COLO668 (cell line): ENCODE results near the gene RIOK3.
"Not testable (repeated sequence)": the region's sequence is repeated elsewhere in the genome, so short reads cannot be mapped to it uniquely, and the experiment has no call there.

Source experiments
- DNase-seq: peaks from one replicate; lab custom pipeline; 2025; ENCODE audit not compliant: unreplicated experiment; lab: John Stamatoyannopoulos, UW

RIOK3 gene

DNA sequence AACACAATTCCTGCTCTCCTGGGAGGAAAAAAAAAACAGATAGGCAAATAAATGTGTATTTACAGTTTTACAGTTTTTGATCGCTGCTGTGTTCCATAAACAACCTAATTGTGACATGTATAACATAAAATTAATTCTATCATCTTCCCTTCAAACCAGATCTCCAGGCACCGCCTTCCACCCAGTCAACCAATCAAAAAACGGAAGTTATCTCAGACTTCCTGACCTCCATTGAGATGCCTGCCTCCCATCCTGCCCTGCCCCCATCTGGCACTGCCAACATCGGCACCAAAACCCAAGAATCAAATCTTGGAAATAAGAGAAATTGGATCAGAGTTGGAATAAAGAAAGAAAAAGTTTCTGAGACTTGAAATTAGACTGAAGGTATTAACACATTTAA is 3.1 kb upstream of the RIOK3 start:
- no peak for DNase-seq

DNA sequence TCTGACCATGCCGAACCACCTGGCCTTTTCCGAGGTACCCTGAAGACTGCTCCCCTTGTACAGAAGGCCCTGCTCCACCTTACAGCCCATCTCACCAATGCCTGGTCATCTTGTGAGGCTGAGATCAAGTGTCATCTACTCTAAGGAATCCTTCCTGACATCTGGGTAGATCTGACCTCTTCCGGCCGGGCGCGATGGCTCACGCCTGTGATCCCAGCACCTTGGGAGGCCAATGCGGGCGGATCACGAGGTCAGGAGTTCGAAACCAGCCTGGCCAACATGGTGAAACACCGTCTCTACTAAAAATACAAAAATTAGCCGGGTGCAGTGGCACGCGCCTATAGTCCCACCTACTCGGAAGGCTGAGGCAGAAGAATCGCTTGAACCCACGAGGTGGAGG is 2.1 kb upstream of the RIOK3 start:
- no peak for DNase-seq

DNA sequence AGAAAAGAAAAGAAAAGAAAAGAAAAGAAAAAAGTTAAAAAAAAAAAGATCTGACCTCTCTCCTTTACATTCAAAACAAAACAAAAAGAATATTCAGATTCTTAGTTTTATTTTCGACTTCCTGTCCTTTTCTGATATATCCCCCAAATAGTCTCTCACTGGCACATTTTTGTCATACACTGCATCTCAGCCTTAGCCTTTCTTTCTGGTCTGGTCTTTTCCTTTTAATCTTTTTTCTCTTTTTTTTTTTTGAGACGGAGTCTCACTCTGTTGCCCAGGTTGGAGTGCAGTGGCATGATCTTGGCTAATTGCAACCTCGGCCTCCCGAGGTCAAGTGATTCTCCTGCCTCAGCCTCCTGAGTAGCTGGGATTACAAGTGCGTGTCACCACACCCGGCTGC is 1.6 kb upstream of the RIOK3 start:
- DNase-seq = no peak

- DNase-seq = no peak
Observed at GRCh38 chr18:23452347-23452727, 750 bp upstream of the RIOK3 start.

- DNase-seq = no peak
Observed at GRCh38 chr18:23453680-23454058, 582 bp downstream of the RIOK3 start.

- DNase-seq = no peak
Observed at GRCh38 chr18:23456835-23457234, 3.7 kb downstream of the RIOK3 start.

- DNase-seq = no peak
Observed at GRCh38 chr18:23458830-23459529, 5.9 kb downstream of the RIOK3 start.

- no peak for DNase-seq
Observed at GRCh38 chr18:23459530-23459921, 6.4 kb downstream of the RIOK3 start.

- no peak for DNase-seq
Observed at GRCh38 chr18:23460285-23461273, 7.5 kb downstream of the RIOK3 start.

- no peak for DNase-seq
Observed at GRCh38 chr18:23462876-23463275, 9.8 kb downstream of the RIOK3 start.

- no peak for DNase-seq
Observed at GRCh38 chr18:23468753-23469459, 15.8 kb downstream of the RIOK3 start.

DNA sequence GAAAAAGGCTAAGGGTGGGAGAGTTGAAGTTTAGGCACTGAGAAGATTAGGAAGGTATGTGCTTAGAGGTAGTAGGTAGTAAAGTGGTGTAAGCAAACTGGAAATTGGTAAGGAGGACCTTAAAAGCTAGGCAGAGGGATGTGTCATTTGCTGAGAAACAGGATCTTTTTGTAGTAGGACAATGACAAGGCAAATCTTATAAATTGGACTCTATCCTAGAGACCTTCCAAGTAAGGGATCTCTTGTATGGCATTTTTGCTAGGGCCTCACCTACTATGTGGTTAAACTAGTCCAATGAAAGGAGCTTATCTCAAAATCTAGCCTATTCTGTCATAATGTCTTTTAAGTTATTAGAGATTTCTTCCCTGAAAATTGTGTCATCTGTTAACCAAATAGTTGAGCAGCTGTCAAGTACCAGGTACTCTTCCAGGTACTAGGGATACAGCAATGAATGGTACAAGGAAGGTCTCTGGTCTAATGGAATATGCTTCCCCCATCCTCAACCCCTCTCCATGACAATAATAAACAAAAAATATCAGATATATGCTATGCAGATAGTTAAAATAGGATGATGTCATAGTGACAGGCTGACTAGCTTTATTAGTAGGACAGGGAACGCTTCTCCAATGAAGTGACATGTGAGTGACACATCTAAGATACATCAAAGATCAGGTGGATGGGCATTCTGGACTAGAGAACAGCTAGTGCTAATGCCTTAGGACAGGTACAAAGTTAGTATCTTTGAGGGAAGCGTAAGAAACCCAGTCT is 17.7 kb downstream of the RIOK3 start:
- no peak for DNase-seq

DNA sequence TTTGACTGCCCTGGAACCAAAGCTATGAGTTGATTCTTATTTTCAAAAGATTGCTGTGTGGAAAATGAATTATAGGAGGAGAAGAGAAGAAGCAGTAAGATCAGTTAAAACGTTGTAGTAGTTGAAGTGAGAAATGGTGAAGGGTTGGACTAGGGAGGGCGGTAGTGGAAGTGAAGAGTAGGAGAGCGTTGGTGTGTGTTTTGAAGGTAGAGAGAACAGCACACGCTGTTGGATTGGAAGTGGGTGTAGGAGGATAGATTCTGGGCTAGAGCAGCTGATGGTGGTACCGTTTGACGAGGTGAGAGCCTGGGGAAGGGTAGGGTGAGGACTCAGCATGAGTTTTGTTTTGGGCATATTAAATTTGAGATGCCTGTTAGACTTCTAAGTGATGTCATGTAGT is 18.4 kb downstream of the RIOK3 start:
- no peak for DNase-seq

DNA sequence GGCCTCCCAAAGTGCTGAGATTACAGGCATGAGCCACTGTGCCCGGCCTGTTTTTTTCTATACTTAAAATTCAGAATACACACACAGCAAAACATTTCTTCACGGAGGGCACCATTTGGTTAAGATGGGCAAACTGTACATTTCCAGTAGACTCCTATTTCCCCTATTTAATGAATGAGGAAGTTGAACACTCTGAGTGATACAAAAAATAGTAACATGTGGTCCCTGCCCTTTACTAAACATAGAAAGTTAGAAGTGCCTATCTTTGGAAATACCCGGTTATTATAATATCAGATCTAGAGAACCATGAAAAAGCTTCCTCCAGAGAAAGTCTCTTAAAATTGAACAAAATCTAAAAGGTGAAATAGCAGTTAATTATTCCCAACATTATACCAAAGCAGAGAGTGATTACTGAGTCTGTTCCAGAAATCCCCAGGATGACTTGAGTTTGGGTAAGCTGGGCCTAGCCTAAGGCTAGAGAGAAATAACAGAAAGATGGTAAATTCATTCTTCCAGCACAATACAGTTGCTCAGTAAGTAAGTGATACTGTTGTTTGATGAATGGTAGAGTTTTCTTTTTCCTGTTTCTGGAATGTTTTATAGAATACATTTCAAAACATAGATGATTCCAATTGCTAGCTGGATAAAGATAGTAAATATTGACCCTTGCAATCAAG is 26.9 kb downstream of the RIOK3 start:
- no peak for DNase-seq

- no peak for DNase-seq
Observed at GRCh38 chr18:23484561-23485182, 31.6 kb downstream of the RIOK3 start.

GRCh38 chr18:23485386-23485785 is 32.3 kb downstream of the RIOK3 start:
- DNase-seq = no peak

GRCh38 chr18:23487738-23488570 is 34.9 kb downstream of the RIOK3 start:
- DNase-seq = no peak

GRCh38 chr18:23489586-23489985 is 36.5 kb downstream of the RIOK3 start:
- not testable (repeated sequence) for DNase-seq

DNA sequence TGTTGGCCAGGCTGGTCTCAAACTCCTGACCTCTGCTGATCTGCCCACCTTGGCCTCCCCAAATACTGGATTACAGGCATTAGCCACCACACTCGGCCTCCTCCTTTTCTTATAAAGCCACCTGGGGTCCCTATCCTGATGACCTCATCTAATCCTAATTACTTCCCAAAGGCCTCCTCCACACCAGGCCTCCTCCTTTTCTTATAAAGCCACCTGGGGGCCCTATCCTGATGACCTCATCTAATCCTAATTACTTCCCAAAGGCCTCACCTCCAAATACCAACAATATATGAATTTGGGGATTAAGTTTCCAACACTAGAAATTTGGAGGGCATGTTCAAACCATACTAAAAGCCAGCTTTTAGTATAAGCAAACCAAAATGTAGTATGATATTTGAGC is 40.6 kb downstream of the RIOK3 start:
- DNase-seq = no peak
